ENCODE results near the gene EPHB6.

Gene EPHB6

DNA sequence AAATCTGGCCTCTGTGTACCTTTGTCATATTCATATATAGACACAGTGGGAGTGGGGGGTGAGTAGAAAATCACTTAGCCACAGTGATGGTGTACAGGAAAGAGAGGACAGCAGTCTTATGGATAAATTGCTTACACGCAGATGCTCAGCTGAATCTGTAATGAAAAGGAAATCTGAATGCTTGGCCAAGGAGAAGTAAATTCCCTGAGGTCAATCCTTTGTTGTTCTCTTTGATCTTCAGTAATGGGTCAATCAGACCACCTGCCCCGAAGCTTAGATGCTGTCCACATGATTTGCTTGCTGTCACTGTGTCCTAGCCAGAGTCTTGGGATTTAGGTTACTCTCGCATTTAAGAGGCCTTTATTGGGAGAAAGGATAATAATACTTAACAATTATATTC is 18.4 kb upstream of the EPHB6 start:
- DNase-seq = no peak

DNA sequence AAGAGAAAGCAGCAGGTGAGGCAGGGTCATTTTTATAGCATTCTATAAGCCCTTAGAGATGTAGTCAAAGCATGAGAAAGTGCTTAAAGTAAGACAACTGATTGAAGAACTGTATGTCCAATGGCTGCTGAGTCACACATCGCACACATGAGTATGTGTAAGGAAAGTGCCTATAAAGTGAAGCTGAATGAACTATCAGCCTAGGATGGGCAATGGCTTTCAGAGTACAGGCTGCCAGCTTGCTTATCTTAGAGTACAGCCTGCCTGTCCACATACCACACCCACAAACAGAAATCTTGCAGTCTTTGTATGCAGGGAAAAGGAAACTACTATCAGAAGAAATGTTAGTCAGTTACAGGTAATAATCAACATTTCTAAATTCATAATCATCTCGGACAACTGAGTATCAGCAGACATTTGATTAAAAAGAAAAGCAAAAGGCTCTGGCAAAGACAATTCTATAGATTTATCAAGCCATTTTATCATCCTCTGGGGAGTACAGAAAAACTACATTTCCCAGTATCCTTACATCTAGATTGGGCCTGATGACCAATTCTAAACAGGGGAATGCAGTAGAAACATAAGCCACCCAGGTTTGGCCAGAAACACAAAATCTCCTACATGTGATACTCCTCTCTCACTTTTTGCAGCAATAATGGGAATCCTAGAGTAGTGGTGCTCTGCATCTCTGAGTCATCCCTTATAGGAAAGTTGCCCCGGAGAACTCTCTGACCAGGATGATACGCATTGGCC is 16.2 kb upstream of the EPHB6 start:
- DNase-seq = no peak

DNA sequence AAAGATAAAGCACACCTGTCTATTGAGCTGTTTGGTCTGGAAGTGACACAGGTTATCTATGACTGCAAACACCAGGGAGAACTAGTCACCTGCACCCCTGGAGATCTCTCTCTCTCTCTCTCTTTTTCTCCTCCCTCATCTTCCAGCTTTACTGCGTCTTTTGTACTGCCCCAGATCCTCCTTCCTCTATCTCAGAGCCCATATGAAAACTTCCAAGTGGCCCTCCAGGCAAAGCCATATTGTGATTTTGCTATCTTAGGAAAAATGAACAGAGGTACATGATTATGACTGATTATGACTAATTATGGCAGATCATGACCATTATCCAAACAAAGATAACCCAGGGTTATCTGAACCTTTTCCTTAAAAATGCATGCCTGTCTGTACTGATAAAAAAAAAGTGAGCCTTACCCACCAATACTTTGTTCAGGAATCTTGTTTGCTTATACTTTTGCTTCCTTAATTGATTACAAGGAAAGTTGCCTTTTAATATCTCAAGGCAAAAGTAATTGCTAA is 12.6 kb upstream of the EPHB6 start:
- no peak for DNase-seq

DNA sequence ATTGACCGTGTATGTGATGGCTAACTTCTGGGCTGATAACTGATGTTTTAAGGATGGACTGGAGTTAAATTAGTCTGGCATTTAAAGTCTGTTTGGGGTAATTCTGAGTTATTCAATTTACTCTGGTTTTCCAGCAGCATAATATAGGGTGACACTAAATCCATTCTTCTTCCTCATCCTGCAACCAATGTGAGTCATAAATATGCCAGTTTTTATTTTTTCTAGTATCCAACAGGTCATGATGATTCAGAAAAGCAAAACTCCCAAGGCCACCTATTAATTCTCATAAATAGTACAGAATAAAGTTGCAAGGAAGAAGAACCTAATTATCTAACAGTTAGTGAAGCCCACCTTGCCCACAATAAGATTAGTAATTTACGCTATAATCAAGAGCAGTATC is 7.5 kb upstream of the EPHB6 start:
- no peak for DNase-seq

DNA sequence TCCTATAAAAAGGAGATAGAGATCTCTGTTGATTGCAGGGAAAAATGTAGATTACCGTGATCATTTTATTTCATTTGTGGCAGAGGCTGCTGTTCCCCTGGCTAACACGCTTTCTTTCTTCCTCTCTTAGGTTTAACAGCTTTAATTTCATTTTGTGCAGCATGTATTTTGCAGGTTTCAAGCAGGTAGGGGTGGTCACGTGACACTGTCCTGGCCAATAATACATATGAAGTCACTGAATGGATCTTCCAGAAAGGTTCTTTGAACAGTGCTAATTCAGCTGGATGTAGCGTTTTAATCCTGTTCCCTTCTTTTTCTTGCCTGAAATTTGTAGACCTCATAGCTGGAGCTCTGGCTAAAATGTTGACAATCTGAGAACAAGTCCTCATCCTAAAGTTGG is 3.6 kb upstream of the EPHB6 start:
- no peak for DNase-seq

DNA sequence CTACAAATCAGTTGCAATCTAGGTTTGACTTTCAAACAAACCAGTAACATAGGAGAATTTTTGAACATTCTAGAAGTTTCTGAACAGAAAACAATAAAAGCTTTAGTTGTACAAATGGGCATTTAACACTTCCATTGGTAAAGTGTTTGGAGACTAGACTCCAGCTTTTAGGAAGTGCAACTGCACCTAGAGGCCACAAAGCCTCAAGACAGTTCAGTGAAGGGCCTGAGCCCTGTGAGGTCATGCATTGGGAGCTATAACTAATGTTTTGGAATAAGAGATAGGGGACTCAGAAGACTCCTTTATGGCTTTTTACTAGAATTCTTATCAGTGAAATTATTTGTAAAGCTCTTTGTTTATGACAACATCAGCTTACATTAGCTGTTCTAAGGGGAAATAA is 3.0 kb upstream of the EPHB6 start:
- no peak for DNase-seq

DNA sequence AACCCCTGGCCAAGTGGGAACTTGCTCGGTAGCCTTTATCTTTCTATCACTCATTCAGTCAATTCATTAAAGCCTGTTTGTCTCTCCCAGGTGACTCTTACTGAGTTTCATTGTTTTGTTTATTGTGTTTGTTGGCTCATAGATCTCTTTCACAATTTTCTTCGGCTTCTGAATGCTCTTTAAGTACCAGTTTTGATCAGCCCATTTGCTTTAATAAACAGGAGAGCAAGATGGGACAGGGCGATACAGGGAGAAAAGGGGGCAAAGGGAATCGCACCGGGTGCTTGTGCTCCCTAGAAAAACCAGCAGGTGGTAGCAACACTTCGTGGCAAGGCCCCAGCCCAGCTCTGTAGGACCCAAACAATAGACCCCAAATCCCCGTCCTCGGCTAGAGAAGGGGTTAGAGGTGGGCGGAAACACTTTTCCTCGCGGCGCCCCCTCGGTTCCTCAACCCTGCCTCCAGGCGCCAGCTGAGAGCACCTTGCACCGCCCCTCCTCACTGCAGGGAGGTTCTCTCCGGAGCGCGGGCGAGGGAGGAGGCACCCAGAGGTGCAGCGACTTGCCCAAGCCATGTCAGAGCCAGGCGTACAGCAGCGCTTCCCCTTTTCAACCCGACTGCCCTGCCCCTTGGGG is 1.0 kb upstream of the EPHB6 start:
- peak; percentile 18 to 70 (median 38) for DNase-seq

DNA sequence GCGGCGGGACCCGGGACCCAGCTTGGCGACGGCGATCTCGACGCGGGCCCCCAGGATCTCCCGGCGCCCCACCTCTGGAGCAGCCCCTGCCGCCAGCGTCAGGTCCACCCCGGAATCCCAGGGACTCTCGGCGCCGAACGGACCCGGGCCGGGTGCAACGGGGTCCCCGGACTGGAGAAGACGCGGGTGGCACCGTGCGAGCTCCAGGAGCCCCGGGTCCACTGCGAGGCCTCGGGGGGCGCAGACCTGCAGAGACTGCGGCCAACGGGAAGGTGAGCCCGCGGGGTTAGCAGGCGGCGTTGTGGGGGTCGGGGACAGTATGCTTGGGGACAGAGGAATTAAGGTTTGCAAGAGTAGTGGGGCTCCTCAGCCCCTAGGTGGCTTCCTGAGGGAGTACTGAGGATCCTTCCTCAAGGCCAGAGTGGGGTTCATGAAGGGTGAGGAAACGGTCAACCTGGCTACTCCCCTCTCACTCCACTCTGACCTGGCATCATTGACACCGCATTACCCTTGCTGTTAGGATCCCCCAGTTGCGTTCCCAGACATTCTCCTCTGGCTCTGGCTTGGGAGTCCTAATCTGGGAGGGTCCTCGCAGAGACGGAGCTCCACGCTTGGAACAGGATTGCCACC is 353 bp downstream of the EPHB6 start:
- DNase-seq = no peak

DNA sequence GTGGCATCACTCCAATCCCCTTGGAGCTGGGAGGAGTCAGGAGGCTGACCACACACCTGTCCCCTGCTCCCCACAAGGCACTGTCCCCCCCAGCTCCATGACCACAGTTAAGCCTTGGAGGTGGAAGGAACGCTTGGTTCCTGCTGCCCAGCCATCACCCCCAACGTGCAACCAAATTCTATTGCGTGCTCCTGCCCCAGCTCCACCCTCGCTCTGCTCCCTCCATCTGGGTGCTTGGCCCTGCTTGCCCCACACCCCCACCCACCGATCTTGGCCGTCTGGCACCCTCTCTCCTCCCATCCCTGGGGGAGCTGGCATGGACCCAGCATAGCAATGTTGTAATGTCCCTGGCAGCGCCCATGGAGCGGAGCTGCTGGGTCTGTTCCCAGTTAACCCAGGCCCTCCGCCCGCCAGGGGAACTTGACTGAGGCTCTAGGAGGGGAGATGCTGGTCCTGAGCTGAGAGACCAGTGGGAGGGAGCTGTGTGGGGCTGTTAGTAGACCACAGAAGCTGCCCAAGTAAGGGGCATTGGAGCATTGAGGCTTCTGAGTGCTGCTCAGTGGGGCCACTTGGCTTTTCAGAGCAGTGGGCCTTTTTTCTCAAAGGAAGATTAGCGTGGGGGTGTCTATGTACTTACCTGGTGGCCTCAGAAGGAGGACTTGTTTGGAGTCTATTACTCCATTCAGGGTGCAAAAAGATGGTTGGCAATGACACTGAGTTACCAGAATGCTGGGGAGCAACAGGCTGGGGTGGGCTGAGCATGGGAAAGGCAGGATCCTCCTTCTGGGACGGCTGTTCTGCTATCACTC is 1.1 kb downstream of the EPHB6 start:
- DNase-seq = no peak

DNA sequence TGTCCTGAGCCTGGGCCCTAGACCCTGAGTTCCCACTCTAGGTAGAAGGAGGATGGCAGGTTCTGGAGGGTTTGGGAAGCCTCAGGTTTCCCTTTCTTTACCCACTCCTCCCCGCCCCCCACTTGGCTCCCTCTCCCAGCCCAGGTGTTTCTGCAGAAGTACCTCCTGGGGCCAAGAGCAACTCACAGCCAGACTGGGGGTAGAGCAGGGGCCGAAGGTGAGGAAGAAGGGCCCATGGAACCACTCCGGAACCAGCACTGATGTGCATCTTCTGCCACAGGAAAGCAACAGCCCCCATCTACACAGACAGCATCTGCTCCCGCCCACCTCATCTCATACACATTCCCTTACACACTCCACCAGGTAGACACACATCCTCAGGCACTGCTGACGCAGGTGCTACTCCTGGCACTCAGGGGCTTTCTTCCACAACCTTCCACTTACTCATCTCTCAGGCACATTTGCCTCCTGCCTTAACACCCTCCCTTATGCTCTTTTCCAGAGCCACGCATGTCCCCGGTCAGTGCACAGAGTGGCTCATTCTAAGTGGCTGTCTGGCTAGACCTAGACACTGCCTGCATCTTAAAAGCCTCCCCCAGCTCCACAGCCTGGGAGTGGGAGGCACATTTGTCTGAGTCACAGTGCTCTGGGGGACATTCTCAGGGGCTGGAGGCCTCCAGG is 1.8 kb downstream of the EPHB6 start:
- DNase-seq = no peak

DNA sequence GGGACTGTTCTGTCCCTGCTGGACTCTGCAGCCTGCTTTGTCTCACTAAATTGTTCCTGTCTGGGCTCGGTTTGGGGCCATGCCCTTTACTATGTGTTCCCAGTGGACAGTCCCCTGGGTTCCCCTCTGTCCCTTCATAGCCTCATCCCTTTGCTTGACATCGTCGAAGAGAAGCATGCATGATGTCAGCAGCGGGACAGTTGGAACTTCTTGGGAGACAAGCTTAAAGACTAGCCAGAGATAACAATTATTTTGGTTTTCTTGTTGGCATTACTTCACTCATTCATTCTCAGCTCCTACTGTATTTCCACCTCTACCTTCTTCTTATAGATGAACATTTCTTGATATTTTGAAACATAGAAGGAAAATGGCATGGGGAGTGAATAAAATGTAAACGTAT is 2.7 kb downstream of the EPHB6 start:
- DNase-seq = no peak

DNA sequence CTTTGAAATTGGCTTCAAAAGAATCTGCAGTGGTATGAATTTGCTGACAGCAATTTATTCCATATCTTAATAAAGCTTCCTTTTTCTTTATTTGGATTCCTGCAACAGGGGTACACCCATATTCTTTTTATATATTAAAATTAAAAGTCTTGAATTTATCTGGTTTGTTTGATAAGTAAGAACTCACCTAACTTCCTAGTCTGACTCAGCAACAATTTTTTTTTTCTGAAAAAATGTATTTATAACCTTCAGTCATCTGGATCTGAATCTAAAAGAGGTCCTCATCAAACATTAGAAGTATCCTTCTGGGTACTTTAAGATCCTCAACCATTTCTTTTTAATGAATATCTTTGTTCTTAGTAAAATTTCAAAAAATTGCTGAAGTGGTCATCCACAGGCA is 4.5 kb downstream of the EPHB6 start:
- DNase-seq = no peak

DNA sequence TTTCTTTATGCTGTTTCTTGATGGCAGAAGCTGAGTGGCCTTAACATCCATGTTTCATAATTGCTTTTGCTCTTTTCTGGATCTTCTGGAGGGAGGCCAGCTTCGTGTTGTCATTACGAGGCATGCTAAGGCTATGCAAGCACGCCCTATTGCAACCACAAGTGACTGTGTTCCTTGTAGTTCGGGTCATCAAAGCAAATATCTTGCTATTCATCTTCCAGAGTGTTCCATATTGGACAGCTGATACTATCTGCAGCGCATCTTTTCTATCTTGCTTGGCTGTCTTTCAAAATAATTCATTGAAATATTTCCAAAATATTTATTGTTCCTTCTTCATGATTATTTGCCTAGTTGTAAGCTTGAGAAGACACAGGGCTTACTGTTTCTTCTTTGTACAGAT is 5.0 kb downstream of the EPHB6 start:
- no peak for DNase-seq

DNA sequence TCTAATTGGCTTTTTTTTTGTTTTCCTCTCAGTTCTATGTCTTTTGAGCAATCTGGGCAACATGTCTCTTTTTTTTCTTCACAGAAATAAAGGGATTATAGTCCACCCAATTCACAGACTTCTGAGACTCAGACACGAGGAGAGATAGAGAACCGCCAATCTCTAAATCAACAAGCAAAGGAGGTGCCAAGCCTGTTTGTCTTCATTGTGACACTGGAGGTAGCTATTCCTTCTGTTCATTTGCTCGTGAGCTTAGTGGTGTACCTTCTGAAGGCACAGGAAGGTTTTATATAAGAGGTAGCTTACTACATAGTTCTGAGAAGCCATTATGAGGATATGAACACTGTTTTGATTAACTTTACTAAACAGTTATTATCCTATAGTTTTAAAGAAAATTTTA is 6.1 kb downstream of the EPHB6 start:
- DNase-seq = no peak

DNA sequence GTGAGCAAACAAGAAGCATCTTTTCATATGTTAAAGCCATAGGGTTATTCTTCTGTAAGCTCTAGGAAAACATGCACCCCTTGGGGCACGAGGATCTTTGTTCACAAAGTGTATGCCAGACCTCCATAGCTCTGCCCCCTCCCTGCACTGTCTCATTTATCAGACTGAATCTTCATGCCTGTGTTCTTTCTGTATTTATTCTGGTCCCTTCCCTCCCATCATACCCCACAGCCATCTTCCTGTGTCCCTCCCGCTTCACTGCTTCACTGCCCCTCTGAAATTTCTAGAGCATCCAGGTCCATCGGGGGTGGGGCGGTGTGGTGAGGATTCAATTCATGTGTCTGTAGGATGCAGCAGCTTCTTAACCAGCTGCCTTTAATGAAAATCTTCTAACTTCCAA is 7.5 kb downstream of the EPHB6 start:
- no peak for DNase-seq

DNA sequence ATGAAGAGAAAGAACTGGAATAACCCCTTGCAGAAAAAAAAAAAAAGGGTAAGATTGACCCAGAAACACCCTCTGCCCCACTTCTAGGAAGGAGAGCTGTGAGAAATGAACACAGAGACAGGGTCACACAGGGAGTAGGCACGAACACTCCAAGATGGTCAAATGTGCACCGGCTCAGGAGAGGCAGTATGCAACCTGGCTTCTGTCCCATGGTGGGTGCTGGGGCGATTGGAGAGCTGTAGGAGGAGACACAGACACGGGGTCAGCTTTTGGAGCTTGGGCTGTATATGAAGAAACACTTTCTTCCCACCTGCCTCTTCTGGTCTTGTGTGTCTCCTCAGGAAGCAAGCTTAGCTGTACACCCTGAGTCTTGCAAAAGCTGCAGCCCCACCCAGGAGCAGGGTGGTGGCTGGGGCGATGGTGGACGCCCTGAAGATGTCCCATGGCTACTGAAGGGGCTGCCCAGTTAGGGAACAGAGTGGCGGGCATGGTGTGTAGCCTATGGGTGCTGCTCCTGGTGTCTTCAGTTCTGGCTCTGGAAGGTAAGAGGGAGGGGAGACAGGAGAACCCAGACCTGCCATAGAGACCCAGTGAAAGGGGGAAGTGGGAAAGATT is 8.0 kb downstream of the EPHB6 start:
- no peak for DNase-seq

DNA sequence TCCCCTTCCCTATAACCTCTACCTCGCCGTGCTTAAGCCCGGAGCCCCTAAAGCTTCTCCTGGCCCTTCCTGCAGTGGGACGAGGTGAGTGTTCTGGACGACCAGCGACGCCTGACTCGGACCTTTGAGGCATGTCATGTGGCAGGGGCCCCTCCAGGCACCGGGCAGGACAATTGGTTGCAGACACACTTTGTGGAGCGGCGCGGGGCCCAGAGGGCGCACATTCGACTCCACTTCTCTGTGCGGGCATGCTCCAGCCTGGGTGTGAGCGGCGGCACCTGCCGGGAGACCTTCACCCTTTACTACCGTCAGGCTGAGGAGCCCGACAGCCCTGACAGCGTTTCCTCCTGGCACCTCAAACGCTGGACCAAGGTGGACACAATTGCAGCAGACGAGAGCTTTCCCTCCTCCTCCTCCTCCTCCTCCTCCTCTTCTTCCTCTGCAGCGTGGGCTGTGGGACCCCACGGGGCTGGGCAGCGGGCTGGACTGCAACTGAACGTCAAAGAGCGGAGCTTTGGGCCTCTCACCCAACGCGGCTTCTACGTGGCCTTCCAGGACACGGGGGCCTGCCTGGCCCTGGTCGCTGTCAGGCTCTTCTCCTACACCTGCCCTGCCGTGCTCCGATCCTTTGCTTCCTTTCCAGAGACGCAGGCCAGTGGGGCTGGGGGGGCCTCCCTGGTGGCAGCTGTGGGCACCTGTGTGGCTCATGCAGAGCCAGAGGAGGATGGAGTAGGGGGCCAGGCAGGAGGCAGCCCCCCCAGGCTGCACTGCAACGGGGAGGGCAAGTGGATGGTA is 9.2 kb downstream of the EPHB6 start:
- no peak for DNase-seq

DNA sequence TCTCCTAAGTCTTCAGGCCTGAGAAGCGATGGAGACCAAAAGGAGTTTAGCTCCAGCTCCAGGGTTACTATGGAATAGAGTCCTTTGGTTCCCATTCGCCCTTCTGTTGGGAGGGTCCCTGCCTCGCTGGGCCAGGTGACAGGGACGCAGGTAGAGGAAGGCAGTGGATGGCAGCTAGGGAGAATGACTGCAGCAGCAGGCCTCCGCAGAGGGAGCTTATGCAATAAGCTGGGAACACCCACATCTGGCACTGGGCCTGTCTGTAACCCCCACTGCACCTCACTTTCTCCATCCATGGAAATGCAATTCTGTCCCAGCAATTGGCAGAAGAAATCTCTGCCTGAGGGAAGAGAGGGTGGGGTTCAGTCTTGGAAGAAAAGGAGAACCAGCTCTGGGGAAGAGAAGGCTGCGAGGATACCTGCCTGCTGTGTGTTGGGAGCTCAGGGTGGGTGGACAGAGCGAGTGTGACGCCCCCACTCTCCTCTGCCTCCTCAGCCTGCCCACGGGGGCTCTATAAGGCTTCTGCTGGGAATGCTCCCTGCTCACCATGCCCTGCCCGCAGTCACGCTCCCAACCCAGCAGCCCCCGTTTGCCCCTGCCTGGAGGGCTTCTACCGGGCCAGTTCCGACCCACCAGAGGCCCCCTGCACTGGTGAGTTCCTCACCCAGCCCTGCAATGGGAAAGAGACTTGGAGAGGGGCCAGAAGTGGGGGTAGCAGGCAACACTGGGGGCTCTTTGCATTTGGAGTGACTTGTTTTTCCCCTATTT is 10.3 kb downstream of the EPHB6 start:
- no peak for DNase-seq

DNA sequence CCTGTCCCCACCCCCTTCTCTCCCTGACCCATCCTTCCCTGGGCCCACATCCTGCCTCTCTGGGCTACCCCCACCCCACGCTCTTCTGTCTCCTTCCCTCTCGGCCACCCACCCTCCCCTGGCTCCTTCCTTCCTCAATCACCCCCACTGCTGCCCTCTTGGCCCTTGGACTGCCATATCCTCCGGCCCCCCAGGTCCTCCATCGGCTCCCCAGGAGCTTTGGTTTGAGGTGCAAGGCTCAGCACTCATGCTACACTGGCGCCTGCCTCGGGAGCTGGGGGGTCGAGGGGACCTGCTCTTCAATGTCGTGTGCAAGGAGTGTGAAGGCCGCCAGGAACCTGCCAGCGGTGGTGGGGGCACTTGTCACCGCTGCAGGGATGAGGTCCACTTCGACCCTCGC is 10.9 kb downstream of the EPHB6 start:
- no peak for DNase-seq

DNA sequence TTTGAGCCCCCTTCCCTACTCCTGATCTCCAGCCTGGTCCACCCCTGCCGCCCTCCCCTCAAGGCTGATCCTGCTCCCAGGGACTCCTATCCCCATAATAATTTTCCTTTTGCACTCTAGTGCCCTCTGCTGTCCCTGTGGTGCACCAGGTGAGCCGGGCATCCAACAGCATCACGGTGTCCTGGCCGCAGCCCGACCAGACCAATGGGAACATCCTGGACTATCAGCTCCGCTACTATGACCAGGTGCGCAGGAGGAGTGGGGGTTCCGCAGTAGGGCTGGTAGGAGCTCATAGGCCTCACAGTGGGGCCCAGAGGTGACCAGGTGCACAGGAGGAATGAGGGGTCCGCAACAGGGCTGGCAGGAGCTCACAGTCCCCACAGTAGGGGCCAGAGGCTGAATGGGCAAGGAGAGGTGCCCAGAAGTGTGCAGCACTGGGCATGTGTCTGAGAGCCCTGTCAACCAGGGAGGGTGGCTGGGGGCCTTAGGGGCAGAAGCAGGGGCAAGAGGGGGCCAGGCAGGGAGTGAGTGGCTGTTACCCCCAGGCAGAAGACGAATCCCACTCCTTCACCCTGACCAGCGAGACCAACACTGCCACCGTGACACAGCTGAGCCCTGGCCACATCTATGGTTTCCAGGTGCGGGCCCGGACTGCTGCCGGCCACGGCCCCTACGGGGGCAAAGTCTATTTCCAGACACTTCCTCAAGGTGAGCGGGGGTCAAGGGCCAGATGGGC is 11.7 kb downstream of the EPHB6 start:
- no peak for DNase-seq

Data from activated naive CD4-positive, alpha-beta T cell (primary cell).